Stimulated activated CD8-positive, alpha-beta memory T cell treated with anti-CD3 and anti-CD28 coated beads, Interleukin-15, amount 100 ng/mL, for 48 hours (primary cell): Measurements from ENCODE around the gene ZNF556.
"Not testable (repeated sequence)": the region's sequence is repeated elsewhere in the genome, so short reads cannot be mapped to it uniquely, and the experiment has no call there.

Experiments used
- DNase-seq, 2 donors: peaks; one replicate each; pipeline ENCODE4 v3.0.0-alpha.2; 2020; ENCODE audit warnings: low read depth in 2 of 2

Gene ZNF556

GRCh38 chr19:2853015-2853606, 14.0 kb upstream of the ZNF556 start:
- no peak for DNase-seq

- DNase-seq = no peak
Measured at GRCh38 chr19:2854849-2855248, 12.3 kb upstream of the ZNF556 start.

GRCh38 chr19:2856457-2857050, 10.6 kb upstream of the ZNF556 start:
- DNase-seq = no peak

- DNase-seq = no peak
Measured at GRCh38 chr19:2858864-2859263, 8.3 kb upstream of the ZNF556 start.

GRCh38 chr19:2863816-2864215, 3.3 kb upstream of the ZNF556 start:
- DNase-seq = no peak

GRCh38 chr19:2865334-2866100, 1.6 kb upstream of the ZNF556 start:
- DNase-seq = no peak

GRCh38 chr19:2866495-2867024, 575 bp upstream of the ZNF556 start:
- DNase-seq = no peak

- no peak for DNase-seq
Measured at GRCh38 chr19:2869618-2870017, 2.5 kb downstream of the ZNF556 start.

- DNase-seq = not testable (repeated sequence)
Measured at GRCh38 chr19:2872175-2872574, 5.0 kb downstream of the ZNF556 start.

GRCh38 chr19:2877398-2878331, 10.5 kb downstream of the ZNF556 start:
- DNase-seq = no peak

- DNase-seq = no peak
Measured at GRCh38 chr19:2883686-2884439, 16.7 kb downstream of the ZNF556 start.

- no peak for DNase-seq
Measured at GRCh38 chr19:2885736-2886135, 18.6 kb downstream of the ZNF556 start.

- DNase-seq = no peak
Measured at GRCh38 chr19:2887391-2887914, 20.3 kb downstream of the ZNF556 start.

GRCh38 chr19:2888731-2889224, 21.6 kb downstream of the ZNF556 start:
- DNase-seq = peak in 1 of 2 donors; percentile 51

- not testable (repeated sequence) for DNase-seq
Measured at GRCh38 chr19:2890531-2890930, 23.4 kb downstream of the ZNF556 start.

GRCh38 chr19:2896694-2897093, 29.6 kb downstream of the ZNF556 start:
- DNase-seq = no peak

GRCh38 chr19:2900296-2901252, 33.4 kb downstream of the ZNF556 start, which contains the start of gene ZNF57:
TSS of gene ZNF57 (plus strand) at chr19:2900928. CDS start at chr19:2901046, 118 bp downstream.
- DNase-seq = peak; percentile 97 to 98

GRCh38 chr19:2902590-2903218, 35.6 kb downstream of the ZNF556 start:
- DNase-seq = no peak

GRCh38 chr19:2903326-2903725, 36.2 kb downstream of the ZNF556 start:
- DNase-seq = not testable (repeated sequence)
